SK-N-MC (cell line): ENCODE measurements around the gene PLAU.

Source experiments
- EZH2 ChIP-seq: fragments of 200-600 bp; sonication (generic); IDR thresholded peaks from one replicate; pipeline ENCODE4 v1.6.1; 2017; ENCODE audit warnings: antibody characterized with exemption
- FOXP2 ChIP-seq: optimal IDR thresholded peaks from 2 replicates; pipeline ENCODE3; 2011; ENCODE audit warnings: mild to moderate bottlenecking, moderate library complexity; ENCODE audit not compliant: insufficient read depth; ENCODE audit errors: extremely low read length, control extremely low read depth
- POLR2AphosphoS5 ChIP-seq: IDR thresholded peaks from 2 replicates; pipeline ENCODE4 v1.6.1; 2012; ENCODE audit warnings: mild to moderate bottlenecking, low read depth, low read length, borderline replicate concordance

- no peak for TF ChIP-seq EZH2
- no peak for TF ChIP-seq POLR2AphosphoS5
- TF ChIP-seq FOXP2 = no peak
Measured at GRCh38 chr10:73955719-73956118, 44.8 kb downstream of the PLAU start.
